Fibroblast of villous mesenchyme (primary cell): Measurements from ENCODE around the gene CCDC194. TPM values are rescaled to one million over a fixed set of nuclear protein-coding genes. Genes with fewer than 3 reads are reported as not detected.

Experiments used
- DNase-seq: peaks from one replicate; pipeline ENCODE4 v3.0.0-alpha.2; 2010; ENCODE audit warnings: low read depth
- H3K4me3 ChIP-seq: 2 replicates; pipeline ENCODE4 v1.5.1; 2011; ENCODE audit warnings: low read depth, mild to moderate bottlenecking, low read length
- CTCF ChIP-seq: IDR thresholded peaks from 2 replicates; pipeline ENCODE4 v1.5.1; 2012; ENCODE audit warnings: low read depth, mild to moderate bottlenecking, low read length; ENCODE audit not compliant: insufficient read depth
- total RNA-seq: library from RNA; depleted of rRNA; stranded (reverse); fragments of >200 nt; gene quantifications from 2 replicates; pipeline ENCODE4 v1.2.3, GENCODE V29; 2012

The CCDC194 gene
- total RNA-seq, 1 donor: not detected

GRCh38 chr19:17406046-17406886 is 12.3 kb upstream of the CCDC194 start:
- peak; percentile 58 for DNase-seq
- TF ChIP-seq CTCF: no peak
- H3K4me3 ChIP-seq: peak overlapping the region; percentile 69

DNA sequence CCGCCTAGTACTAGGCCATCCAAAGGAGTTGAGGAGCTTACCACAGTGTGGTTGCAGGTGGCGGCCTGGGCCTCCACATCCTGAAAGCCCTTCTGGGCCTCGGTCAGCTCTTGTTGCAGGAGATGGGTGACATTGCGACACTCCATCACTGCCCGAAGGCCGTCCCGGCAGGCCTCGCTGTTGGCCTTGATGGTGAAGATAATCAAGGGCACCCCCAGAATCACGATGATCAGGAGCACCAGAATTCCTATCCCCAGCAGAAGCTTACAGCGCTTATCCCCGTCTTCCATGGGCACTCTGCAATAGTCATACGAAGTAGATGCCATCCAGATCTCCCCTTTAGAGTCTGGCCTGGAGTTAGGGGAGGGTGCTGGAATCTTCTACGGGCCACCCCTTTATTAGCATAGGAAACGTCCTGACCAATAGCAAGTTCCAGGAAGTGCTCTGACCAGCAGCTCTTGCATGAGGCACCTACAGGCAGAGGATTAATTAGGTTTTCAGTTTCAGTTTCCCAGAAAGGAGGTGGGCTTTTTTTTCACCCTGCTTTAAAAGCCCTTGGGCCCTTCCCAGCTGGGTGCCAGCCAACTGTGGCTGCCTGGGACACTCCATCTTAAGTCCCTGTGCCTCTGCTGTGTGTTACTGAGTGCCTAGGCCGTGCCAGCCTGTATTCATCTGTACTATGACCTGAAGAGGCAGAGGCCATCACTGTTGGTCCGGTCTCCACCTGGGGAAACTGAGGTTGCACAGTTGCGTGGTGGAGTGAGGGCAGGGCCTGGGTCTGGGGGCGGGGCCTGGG is 11.5 kb upstream of the CCDC194 start, which contains the start of gene BST2:
TSS of gene BST2 (minus strand) at position 381 of the 796 bp plus-strand sequence. CDS start at position 326, 55 bp downstream.
- H3K4me3 ChIP-seq: peak within 1 kb of the TSS; percentile 69
- DNase-seq: peak; percentile 96
- no peak for TF ChIP-seq CTCF

- H3K4me3 ChIP-seq: peak overlapping the region; percentile 69
- DNase-seq: no peak
- TF ChIP-seq CTCF: no peak
Observed at GRCh38 chr19:17404621-17405249, 10.7 kb upstream of the CCDC194 start.

GRCh38 chr19:17404015-17404414 is 10.0 kb upstream of the CCDC194 start:
- peak overlapping the region; percentile 69 for H3K4me3 ChIP-seq
- TF ChIP-seq CTCF: no peak
- DNase-seq: no peak

DNA sequence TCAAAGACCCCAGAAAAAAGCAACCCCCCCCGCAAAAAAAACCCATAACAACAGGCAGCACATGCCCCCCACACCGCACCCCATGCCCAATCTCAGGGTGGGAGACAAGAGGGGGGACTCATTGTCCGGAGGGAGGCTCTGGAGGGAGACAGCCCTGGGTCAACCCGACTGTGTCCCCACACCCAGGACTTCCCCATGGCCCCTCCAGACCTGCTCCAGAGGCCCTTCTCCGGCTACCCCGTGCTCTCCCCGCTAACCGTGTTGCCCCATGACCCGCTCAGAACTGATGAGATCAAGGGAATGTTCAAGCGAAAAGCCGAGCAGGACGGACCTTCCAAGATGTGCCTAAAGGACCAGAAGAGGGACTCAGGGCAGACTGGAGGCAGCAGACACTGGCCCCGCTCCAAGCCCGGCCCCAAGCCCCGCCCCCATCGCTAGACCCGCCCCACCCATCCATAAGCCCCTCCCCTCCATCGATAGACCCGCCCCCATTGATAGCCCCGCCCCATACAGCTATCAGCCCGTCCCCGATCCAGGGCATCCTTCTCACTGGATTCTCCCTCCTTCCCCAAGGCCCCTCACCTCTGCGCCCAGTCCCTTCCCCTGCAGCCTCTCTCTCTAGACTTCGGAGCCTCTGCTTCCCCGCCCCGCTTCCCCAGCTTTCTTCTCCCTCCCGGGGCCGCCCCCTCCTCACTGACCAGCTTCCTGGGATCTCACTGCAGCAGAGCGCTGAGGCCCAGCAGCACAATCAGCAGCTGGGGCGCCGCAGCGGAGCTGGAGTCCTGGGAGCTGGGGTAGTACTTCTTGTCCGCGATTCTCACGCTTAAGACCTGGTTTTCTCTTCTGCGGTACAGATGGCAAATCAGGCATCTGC is 9.2 kb upstream of the CCDC194 start:
- TF ChIP-seq CTCF: no peak
- H3K4me3 ChIP-seq: peak overlapping the region; percentile 69
- no peak for DNase-seq

- TF ChIP-seq CTCF: no peak
- no peak overlapping the region for H3K4me3 ChIP-seq
- DNase-seq: no peak
Observed at GRCh38 chr19:17401628-17402027, 7.6 kb upstream of the CCDC194 start.
